H9 (cell line): ENCODE measurements around the gene IRF2. TPM values are rescaled to one million over a fixed set of nuclear protein-coding genes. Genes with fewer than 3 reads are reported as not detected.

ENCODE experiments used
- DNase-seq: peaks from one replicate; pipeline ENCODE4 v3.0.0-alpha.2; 2017
- H2AFZ ChIP-seq: one replicate; pipeline ENCODE4 v1.6.1; 2013; ENCODE audit warnings: mild to moderate bottlenecking, low read length, control low read depth, moderate library complexity
- H2AK5ac ChIP-seq: 2 replicates; pipeline ENCODE4 v1.6.1; 2013; ENCODE audit warnings: low read length, control low read depth, mixed read lengths; ENCODE audit not compliant: insufficient read length
- H2BK120ac ChIP-seq: one replicate; pipeline ENCODE4 v1.6.1; 2013; ENCODE audit warnings: low read depth, mild to moderate bottlenecking, low read length, control low read depth, inconsistent platforms; ENCODE audit not compliant: poor library complexity, severe bottlenecking
- H2BK12ac ChIP-seq: 2 replicates; pipeline ENCODE4 v1.6.1; 2013; ENCODE audit warnings: low read length, control low read depth, mixed read lengths, low read depth; ENCODE audit not compliant: insufficient read length
- H2BK15ac ChIP-seq: 2 replicates; pipeline ENCODE4 v1.6.1; 2013; ENCODE audit warnings: low read depth, low read length, control low read depth
- H2BK20ac ChIP-seq: one replicate; pipeline ENCODE4 v1.6.1; 2013; ENCODE audit warnings: low read depth, mild to moderate bottlenecking, low read length, control low read depth, inconsistent platforms; ENCODE audit not compliant: poor library complexity, severe bottlenecking
- H2BK5ac ChIP-seq: 2 replicates; pipeline ENCODE4 v1.6.1; 2013; ENCODE audit warnings: low read length, control low read depth, mixed read lengths; ENCODE audit not compliant: insufficient read length
- H3K14ac ChIP-seq: 2 replicates; pipeline ENCODE4 v1.6.1; 2013; ENCODE audit warnings: low read length, control low read depth; ENCODE audit not compliant: insufficient read depth
- H3K18ac ChIP-seq: 2 replicates; pipeline ENCODE4 v1.6.1; 2013; ENCODE audit warnings: low read depth, mild to moderate bottlenecking, mixed read lengths, low read length, control low read depth; ENCODE audit not compliant: insufficient read length
- H3K23ac ChIP-seq: 2 replicates; pipeline ENCODE4 v1.6.1; 2013; ENCODE audit warnings: low read length, control low read depth, mixed read lengths, low read depth; ENCODE audit not compliant: insufficient read length
- H3K23me2 ChIP-seq: 2 replicates; pipeline ENCODE4 v1.6.1; 2013; ENCODE audit warnings: low read depth, mild to moderate bottlenecking, mixed read lengths, low read length, control low read depth; ENCODE audit not compliant: insufficient read length, poor library complexity, severe bottlenecking
- H3K27ac ChIP-seq: 2 replicates; pipeline ENCODE4 v1.5.1; 2013; ENCODE audit warnings: low read length, control low read depth, mixed read lengths, low read depth; ENCODE audit not compliant: insufficient read length
- H3K27me3 ChIP-seq: 2 replicates; pipeline ENCODE4 v1.6.1; 2013; ENCODE audit warnings: low read length, control low read depth, inconsistent platforms; ENCODE audit not compliant: insufficient read depth
- H3K4ac ChIP-seq: 2 replicates; pipeline ENCODE4 v1.6.1; 2013; ENCODE audit warnings: low read depth, mild to moderate bottlenecking, control low read depth, inconsistent platforms, low read length, moderate library complexity
- H3K4me1 ChIP-seq: 2 replicates; pipeline ENCODE4 v1.6.1; 2013; ENCODE audit warnings: low read length, control low read depth, inconsistent platforms; ENCODE audit not compliant: insufficient read depth
- H3K4me2 ChIP-seq: 2 replicates; pipeline ENCODE4 v1.6.1; 2013; ENCODE audit warnings: low read length, control low read depth, mixed read lengths; ENCODE audit not compliant: insufficient read length, insufficient read depth
- H3K56ac ChIP-seq: 2 replicates; pipeline ENCODE4 v1.6.1; 2013; ENCODE audit warnings: low read depth, mild to moderate bottlenecking, mixed read lengths, low read length, control low read depth; ENCODE audit not compliant: insufficient read length
- H3K79me1 ChIP-seq: 2 replicates; pipeline ENCODE4 v1.6.1; 2013; ENCODE audit warnings: low read depth, mild to moderate bottlenecking, moderate library complexity, low read length, control low read depth, inconsistent platforms; ENCODE audit not compliant: insufficient read depth, poor library complexity, severe bottlenecking
- H3K79me2 ChIP-seq: 2 replicates; pipeline ENCODE4 v1.6.1; 2013; ENCODE audit warnings: low read length, control low read depth, inconsistent platforms; ENCODE audit not compliant: insufficient read depth
- H3K9ac ChIP-seq: 2 replicates; pipeline ENCODE4 v1.6.1; 2013; ENCODE audit warnings: low read length, control low read depth, mixed read lengths; ENCODE audit not compliant: insufficient read length; ENCODE audit errors: extremely low read depth
- H3K9me3 ChIP-seq: one replicate; pipeline ENCODE4 v1.6.1; 2013; ENCODE audit warnings: low read depth, low read length, inconsistent platforms; ENCODE audit not compliant: control insufficient read depth
- H3T11ph ChIP-seq: one replicate; pipeline ENCODE4 v1.6.1; 2013; ENCODE audit warnings: mild to moderate bottlenecking, low read length, control low read depth, inconsistent platforms
- H4K20me1 ChIP-seq: one replicate; pipeline ENCODE4 v1.6.1; 2013; ENCODE audit not compliant: control insufficient read depth, insufficient read length, insufficient read depth
- H4K5ac ChIP-seq: 2 replicates; pipeline ENCODE4 v1.6.1; 2013; ENCODE audit warnings: low read depth, mild to moderate bottlenecking, mixed read lengths, low read length, control low read depth; ENCODE audit not compliant: insufficient read length
- H4K8ac ChIP-seq: replicated peaks from 2 replicates; pipeline ENCODE4 v1.6.1; 2013; ENCODE audit warnings: low read length, control low read depth, mixed read lengths, low read depth; ENCODE audit not compliant: insufficient read length
- H4K91ac ChIP-seq: 2 replicates; pipeline ENCODE4 v1.6.1; 2013; ENCODE audit warnings: low read depth, mild to moderate bottlenecking, moderate library complexity, mixed read lengths, low read length, control low read depth; ENCODE audit not compliant: insufficient read length
- H3K27ac Mint-ChIP-seq, 3 experiments: 2 replicates in 2 of 3; 3 replicates in 1 of 3; pipeline ENCODE4 v1.8.0; 2020 to 2021; ENCODE audit warnings: mixed read lengths in 3 of 3, mild to moderate bottlenecking in 1 of 3, moderate library complexity in 1 of 3
- H3K27me3 Mint-ChIP-seq: 2 replicates; pipeline ENCODE4 v1.8.0; 2021; ENCODE audit warnings: low read depth, mild to moderate bottlenecking, moderate library complexity, mixed read lengths
- H3K36me3 Mint-ChIP-seq, 3 experiments: 2 replicates in 2 of 3; 3 replicates in 1 of 3; pipeline ENCODE4 v1.8.0; 2020 to 2021; ENCODE audit warnings: low read depth in 3 of 3, mixed read lengths in 3 of 3; ENCODE audit not compliant: insufficient read depth in 1 of 3
- H3K4me1 Mint-ChIP-seq, 2 experiments: 2 replicates each; pipeline ENCODE4 v1.8.0; 2020; ENCODE audit warnings: mixed read lengths in 2 of 2
- H3K4me3 Mint-ChIP-seq, 2 experiments: 2 replicates in 1 of 2; 3 replicates in 1 of 2; pipeline ENCODE4 v1.8.0; 2020 to 2021; ENCODE audit warnings: mild to moderate bottlenecking in 2 of 2, mixed read lengths in 2 of 2, moderate library complexity in 1 of 2
- H3K9me3 Mint-ChIP-seq, 2 experiments: 2 replicates in 1 of 2; 3 replicates in 1 of 2; pipeline ENCODE4 v1.8.0; 2020; ENCODE audit warnings: mild to moderate bottlenecking in 2 of 2, mixed read lengths in 2 of 2, moderate library complexity in 1 of 2
- WGBS: extraction: QIAGEN DNeasy Blood & Tissue Kit; methylation state at CpG from one replicate; pipeline ENCODE4 v1.1.7; 2013; ENCODE audit warnings: missing lambda C conversion rate, low lambda C conversion rate, mixed read lengths; ENCODE audit not compliant: insufficient read length; ENCODE audit errors: extremely low coverage; 5-methylcytosine and 5-hydroxymethylcytosine counted together
- total RNA-seq: library from RNA; stranded (reverse); gene quantifications from 2 replicates; pipeline ENCODE4 v1.2.1, GENCODE V29; 2021
- TF ChIP-seq, protein P1 (sequence below): fragments of 200-600 bp; sonication (generic); conservative IDR thresholded peaks from 3 replicates; pipeline ENCODE4 v1.8.0; 2021; ENCODE audit warnings: antibody characterized with exemption, mild to moderate bottlenecking

The IRF2 gene
- total RNA-seq, 1 experiment from 2014 or later: 13.5 TPM

- Histone ChIP-seq H4K20me1 (no peaks in the 10 kb centered on the region), H2BK20ac (no peak overlapping the region), H3K18ac (no peak overlapping the region), H3K79me1 (no peaks in the 10 kb centered on the region), H3K4me2 (no peak overlapping the region), H3K4ac (no peak overlapping the region), H2BK5ac (no peak overlapping the region), H3K4me1 (no peaks in the 10 kb centered on the region; the same call in 1 of the 2 replicates), H3K23me2 (no peaks in the 10 kb centered on the region), H3K9me3 (no peaks in the 10 kb centered on the region), H3K56ac (no peak overlapping the region), H2BK12ac (no peak overlapping the region), H3K27ac (no peak overlapping the region), H3T11ph (no peak overlapping the region), H3K23ac (no peak overlapping the region), H3K14ac (no peak overlapping the region), H4K8ac (no peak overlapping the region), H2BK15ac (no peak overlapping the region), H2BK120ac (no peak overlapping the region), H2AFZ (no peak overlapping the region), H4K5ac (no peak overlapping the region), H2AK5ac (no peak overlapping the region), H3K27me3 (no peaks in the 10 kb centered on the region; the same call in 1 of the 2 replicates), H4K91ac (no peak overlapping the region), H3K79me2 (no peaks in the 10 kb centered on the region), H3K9ac (no peak overlapping the region)
- no CpG with 5 or more reads among the region's 2 CpGs for whole genome bisulfite sequencing
- no peak overlapping the region for H3K4me3 Mint-ChIP-seq
- TF ChIP-seq, protein P1, sequence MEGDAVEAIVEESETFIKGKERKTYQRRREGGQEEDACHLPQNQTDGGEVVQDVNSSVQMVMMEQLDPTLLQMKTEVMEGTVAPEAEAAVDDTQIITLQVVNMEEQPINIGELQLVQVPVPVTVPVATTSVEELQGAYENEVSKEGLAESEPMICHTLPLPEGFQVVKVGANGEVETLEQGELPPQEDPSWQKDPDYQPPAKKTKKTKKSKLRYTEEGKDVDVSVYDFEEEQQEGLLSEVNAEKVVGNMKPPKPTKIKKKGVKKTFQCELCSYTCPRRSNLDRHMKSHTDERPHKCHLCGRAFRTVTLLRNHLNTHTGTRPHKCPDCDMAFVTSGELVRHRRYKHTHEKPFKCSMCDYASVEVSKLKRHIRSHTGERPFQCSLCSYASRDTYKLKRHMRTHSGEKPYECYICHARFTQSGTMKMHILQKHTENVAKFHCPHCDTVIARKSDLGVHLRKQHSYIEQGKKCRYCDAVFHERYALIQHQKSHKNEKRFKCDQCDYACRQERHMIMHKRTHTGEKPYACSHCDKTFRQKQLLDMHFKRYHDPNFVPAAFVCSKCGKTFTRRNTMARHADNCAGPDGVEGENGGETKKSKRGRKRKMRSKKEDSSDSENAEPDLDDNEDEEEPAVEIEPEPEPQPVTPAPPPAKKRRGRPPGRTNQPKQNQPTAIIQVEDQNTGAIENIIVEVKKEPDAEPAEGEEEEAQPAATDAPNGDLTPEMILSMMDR: no peak
- H3K27me3 Mint-ChIP-seq: no peaks in the 10 kb centered on the region; the same call in none of the 2 replicates
- DNase-seq: no peak
- peaks cover 24 to 26% of the 10 kb centered on the region in 2 experiments for H3K4me1 Mint-ChIP-seq
- H3K9me3 Mint-ChIP-seq: peaks cover 4 to 12% of the 10 kb centered on the region in 2 experiments; a peak in 4 of 5 replicates
- no peak overlapping the region for H3K27ac Mint-ChIP-seq
- H3K36me3 Mint-ChIP-seq: peaks cover 0 to 10% (median 6%) of the 10 kb centered on the region in 3 experiments; a peak in 4 of 7 replicates
Observed at GRCh38 chr4:184513802-184514120, 39.4 kb upstream of the IRF2 start.
